BJ (cell line): ENCODE measurements around the gene DBNDD2. TPM values are rescaled to one million over a fixed set of nuclear protein-coding genes. Genes with fewer than 3 reads are reported as not detected.

ENCODE experiments used
- CTCF ChIA-PET: fragments of 350-600 bp; formaldehyde crosslinking; extraction: SDS; loops from one replicate; lab custom pipeline; 2021; ENCODE audit warnings: antibody characterized with exemption, inconsistent platforms; lab: Yijun Ruan, JAX
- POLR2A ChIA-PET: fragments of 300-600 bp; sonication (Branson Sonifier 250); formaldehyde crosslinking; extraction: SDS; loops from one replicate; lab custom pipeline; 2021; ENCODE audit warnings: antibody characterized with exemption; lab: Charles Lee
- DNase-seq: peaks from one replicate; pipeline ENCODE4 v3.0.0-alpha.2; 2011; ENCODE audit warnings: low read depth
- H3K27me3 ChIP-seq: 2 replicates; pipeline ENCODE4 v1.6.0; 2011; ENCODE audit warnings: low read length; ENCODE audit not compliant: control insufficient read depth, insufficient read depth
- H3K36me3 ChIP-seq: 2 replicates; pipeline ENCODE4 v1.5.1; 2011; ENCODE audit warnings: low read length; ENCODE audit not compliant: control insufficient read depth, insufficient read depth
- H3K4me3 ChIP-seq: 2 replicates; pipeline ENCODE4 v1.5.1; 2011; ENCODE audit warnings: low read depth, mild to moderate bottlenecking, control low read depth, low read length
- polyA plus RNA-seq: library from polyadenylated mRNA; depleted of rRNA; stranded (reverse); fragments of >200 nt; gene quantifications from 2 replicates; pipeline ENCODE4 v1.2.3, GENCODE V29; 2011
- TF ChIP-seq, protein P1 (sequence below): IDR thresholded peaks from 2 replicates; pipeline ENCODE4 v1.5.1; 2011; ENCODE audit warnings: low read depth, mild to moderate bottlenecking, control low read depth, inconsistent platforms, low read length, moderate library complexity; ENCODE audit not compliant: insufficient read depth

The DBNDD2 gene
- polyA plus RNA-seq, 1 experiment, result 77.0 TPM

DNA sequence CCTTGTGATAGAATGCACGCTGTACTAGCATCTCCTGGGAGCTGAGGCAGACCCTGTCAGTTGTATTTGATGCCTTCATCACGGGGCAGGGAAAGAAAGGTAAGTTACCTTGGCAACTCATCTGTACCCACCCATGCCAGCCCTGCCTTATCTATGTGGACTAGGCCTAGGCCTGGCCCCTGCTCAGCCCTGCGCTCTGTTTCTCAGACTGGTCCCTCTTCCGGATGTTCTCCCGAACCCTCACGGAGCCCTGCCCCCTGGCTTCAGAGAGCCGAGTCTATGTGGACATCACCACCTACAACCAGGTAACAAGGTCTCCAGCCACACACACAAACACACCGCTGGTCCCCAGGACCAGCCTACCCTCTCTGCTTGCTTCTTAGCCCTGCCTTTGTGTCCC lies 12.0 kb downstream of the DBNDD2 start:
- ChIA-PET POLR2A (no interaction called here), CTCF (interaction anchor here (1.2 to 4.9 kb wide), 4 partner anchors 17 to 101 kb away, joined by 4 to 31 read pairs (median 7); partner anchors contain the start of gene SYS1)
- Histone ChIP-seq H3K36me3 (peaks cover 21% of the 10 kb centered on the region), H3K4me3 (no peak overlapping the region), H3K27me3 (no peaks in the 10 kb centered on the region)
- TF ChIP-seq, protein P1, sequence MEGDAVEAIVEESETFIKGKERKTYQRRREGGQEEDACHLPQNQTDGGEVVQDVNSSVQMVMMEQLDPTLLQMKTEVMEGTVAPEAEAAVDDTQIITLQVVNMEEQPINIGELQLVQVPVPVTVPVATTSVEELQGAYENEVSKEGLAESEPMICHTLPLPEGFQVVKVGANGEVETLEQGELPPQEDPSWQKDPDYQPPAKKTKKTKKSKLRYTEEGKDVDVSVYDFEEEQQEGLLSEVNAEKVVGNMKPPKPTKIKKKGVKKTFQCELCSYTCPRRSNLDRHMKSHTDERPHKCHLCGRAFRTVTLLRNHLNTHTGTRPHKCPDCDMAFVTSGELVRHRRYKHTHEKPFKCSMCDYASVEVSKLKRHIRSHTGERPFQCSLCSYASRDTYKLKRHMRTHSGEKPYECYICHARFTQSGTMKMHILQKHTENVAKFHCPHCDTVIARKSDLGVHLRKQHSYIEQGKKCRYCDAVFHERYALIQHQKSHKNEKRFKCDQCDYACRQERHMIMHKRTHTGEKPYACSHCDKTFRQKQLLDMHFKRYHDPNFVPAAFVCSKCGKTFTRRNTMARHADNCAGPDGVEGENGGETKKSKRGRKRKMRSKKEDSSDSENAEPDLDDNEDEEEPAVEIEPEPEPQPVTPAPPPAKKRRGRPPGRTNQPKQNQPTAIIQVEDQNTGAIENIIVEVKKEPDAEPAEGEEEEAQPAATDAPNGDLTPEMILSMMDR, result no peak
- DNase-seq, result no peak

DNA sequence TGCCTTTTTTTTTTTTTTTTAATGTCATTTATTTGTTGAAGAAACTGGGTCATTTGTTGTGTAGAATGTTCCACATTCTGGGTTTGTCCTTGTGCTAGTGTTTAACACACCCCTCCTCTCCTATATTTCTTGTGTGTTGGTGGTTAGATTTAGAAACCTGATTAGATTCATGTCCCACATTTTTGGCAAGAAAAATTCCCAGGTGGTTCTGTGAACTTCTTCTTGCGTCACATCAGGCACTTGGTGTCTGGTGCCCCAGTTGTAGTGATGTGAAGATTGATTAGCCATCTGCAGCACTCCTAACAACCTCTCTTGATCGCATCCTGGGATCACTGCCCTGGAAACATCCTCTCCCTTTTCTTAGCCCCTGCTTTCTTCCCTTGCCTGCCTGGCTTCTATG lies 15.6 kb downstream of the DBNDD2 start:
- ChIA-PET POLR2A (no interaction called here), CTCF (interaction anchor here (1.0 kb wide), 1 partner anchor 13 kb away, joined by 3 read pairs; no protein-coding TSS in a partner anchor)
- H3K4me3 ChIP-seq, result no peak overlapping the region
- TF ChIP-seq, protein P1, result no peak
- H3K27me3 ChIP-seq, result no peaks in the 10 kb centered on the region
- peaks cover 21% of the 10 kb centered on the region for H3K36me3 ChIP-seq
- DNase-seq, result no peak

DNA sequence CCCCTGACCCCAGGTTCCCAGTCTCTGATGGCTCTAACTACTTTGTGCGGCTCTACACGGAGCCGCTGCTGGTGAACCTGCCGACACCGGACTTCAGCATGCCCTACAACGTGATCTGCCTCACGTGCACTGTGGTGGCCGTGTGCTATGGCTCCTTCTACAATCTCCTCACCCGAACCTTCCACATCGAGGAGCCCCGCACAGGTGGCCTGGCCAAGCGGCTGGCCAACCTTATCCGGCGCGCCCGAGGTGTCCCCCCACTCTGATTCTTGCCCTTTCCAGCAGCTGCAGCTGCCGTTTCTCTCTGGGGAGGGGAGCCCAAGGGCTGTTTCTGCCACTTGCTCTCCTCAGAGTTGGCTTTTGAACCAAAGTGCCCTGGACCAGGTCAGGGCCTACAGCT lies 17.5 kb downstream of the DBNDD2 start:
- POLR2A ChIA-PET, result no interaction called here
- DNase-seq, result no peak
- TF ChIP-seq, protein P1, result no peak
- Histone ChIP-seq H3K36me3 (peaks cover 16% of the 10 kb centered on the region), H3K4me3 (no peak overlapping the region), H3K27me3 (no peaks in the 10 kb centered on the region)
- CTCF ChIA-PET, result interaction anchor here (1.9 kb wide), 1 partner anchor 12 kb away, joined by 7 read pairs; no protein-coding TSS in a partner anchor

DNA sequence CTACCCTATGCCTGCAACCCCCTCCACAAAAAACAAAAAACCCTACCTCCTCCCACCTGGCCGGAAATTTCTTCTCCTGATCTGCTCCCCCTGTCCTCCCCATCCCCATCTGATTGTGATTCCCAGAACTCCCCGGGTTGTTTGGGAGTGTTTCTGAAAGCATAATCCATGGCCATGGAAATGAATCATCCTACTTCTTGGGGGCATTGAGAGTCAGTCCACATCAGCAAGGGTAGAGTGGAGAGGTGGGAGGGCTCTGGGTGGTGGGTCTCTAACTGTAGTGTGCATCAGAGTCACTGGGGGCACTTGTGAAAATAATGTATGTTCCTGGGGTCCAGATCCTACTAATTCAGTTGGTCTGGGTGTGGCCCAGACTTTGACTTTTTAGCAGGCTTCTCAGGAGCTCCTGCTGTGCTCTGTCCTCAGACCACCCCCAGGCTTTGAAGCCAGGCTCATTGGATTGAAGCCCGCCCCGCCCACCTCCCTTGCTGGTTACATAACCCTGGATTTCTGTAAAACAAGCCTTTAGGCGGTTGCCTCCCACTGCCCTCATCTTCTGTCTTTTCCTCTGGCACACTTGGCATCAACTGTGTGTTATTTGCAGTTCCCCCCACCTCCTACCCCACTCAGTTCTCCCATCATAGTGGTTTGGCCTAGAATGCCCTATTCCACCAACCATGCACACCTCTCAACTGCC lies 18.4 kb downstream of the DBNDD2 start:
- peaks cover 10% of the 10 kb centered on the region for H3K36me3 ChIP-seq
- H3K27me3 ChIP-seq, result no peaks in the 10 kb centered on the region
- ChIA-PET POLR2A (no interaction called here), CTCF (interaction anchor here (0.9 to 1.9 kb wide), 2 partner anchors 11 to 56 kb away, joined by 3 to 7 read pairs; no protein-coding TSS in a partner anchor)
- TF ChIP-seq, protein P1, result no peak
- no peak for DNase-seq
- no peak overlapping the region for H3K4me3 ChIP-seq

DNA sequence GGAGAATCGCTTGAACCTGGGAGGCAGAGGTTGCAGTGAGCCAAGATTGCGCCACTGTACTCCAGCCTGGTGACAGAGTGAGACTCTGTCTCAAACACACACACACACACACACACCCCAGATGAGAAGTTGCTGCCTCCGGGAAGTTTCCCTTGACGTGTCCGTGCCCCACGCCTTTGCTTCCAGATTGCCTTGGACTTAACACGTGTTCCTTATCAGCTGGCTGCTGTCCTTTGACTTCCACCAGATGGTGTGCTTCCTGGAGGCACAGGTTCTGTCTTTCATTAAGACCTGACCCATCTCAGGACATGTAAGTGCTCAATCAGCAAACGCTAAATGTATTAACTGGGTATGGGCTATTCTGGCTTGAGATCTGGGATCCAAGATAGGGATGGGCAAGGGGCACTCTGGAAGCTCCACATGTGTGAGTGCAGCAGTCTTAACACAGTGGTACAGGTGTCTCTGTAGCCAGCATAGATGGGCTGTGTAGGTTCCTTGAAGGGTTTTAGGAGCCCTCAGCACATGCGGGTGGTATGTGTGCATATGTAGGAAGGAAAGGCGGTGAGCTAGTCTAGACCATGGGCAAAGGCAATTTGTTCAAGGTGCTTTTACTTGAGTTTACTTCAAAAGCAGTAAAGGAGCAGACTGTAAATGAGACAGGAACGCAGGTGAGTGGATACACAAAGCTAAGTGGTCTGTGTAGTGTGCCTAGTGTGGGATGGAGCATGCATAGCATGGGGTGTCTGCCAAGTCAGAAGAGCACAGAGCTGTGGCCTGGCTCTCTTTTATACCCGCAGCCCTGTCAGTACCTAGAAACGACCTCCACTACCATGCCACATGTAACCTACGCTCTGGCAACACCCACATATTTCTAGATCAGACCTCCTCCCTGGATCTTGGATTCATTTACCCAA lies 19.4 kb downstream of the DBNDD2 start:
- peaks cover 8% of the 10 kb centered on the region for H3K36me3 ChIP-seq
- ChIA-PET CTCF (interaction anchor here (0.8 to 1.5 kb wide), 4 partner anchors 10 to 108 kb away, joined by 3 to 5 read pairs (median 3); no protein-coding TSS in a partner anchor), POLR2A (no interaction called here)
- H3K4me3 ChIP-seq, result no peak overlapping the region
- TF ChIP-seq, protein P1, result no peak
- DNase-seq, result no peak
- no peaks in the 10 kb centered on the region for H3K27me3 ChIP-seq
